Endodermal cell (in vitro differentiated cells): ENCODE results near the gene SUPT3H. TPM values are rescaled to one million over a fixed set of nuclear protein-coding genes. Genes with fewer than 3 reads are reported as not detected.

Source experiments
- DNase-seq: peaks from one replicate; pipeline ENCODE4 v3.0.0-alpha.2; 2017
- H3K27ac ChIP-seq: 2 replicates; pipeline ENCODE4 v1.5.1; 2013; ENCODE audit warnings: mild to moderate bottlenecking, low read depth, low read length, moderate library complexity
- H3K27me3 ChIP-seq: 2 replicates; pipeline ENCODE4 v1.6.1; 2013; ENCODE audit warnings: mild to moderate bottlenecking, low read length, moderate library complexity; ENCODE audit not compliant: insufficient read depth, control insufficient read depth, poor library complexity, severe bottlenecking
- H3K36me3 ChIP-seq: 2 replicates; pipeline ENCODE4 v1.7.0; 2013; ENCODE audit warnings: mild to moderate bottlenecking, low read length, moderate library complexity; ENCODE audit not compliant: control insufficient read depth, insufficient read depth
- H3K4me1 ChIP-seq: one replicate; pipeline ENCODE4 v1.7.0; 2013; ENCODE audit warnings: low read length; ENCODE audit not compliant: control insufficient read depth, insufficient read depth
- H3K4me3 ChIP-seq: 2 replicates; pipeline ENCODE4 v1.5.1; 2013; ENCODE audit warnings: mild to moderate bottlenecking, low read length, moderate library complexity
- H3K9ac ChIP-seq: 2 replicates; pipeline ENCODE4 v1.6.1; 2013; ENCODE audit warnings: mild to moderate bottlenecking, low read length, moderate library complexity; ENCODE audit not compliant: poor library complexity, severe bottlenecking; ENCODE audit errors: extremely low read depth
- H3K9me3 ChIP-seq: 2 replicates; pipeline ENCODE4 v1.6.1; 2013; ENCODE audit warnings: mild to moderate bottlenecking, low read length, moderate library complexity; ENCODE audit not compliant: control insufficient read depth
- H3K27ac Mint-ChIP-seq: 2 replicates; pipeline ENCODE4 v1.8.0; 2020; ENCODE audit warnings: mixed read lengths
- H3K27me3 Mint-ChIP-seq: 2 replicates; pipeline ENCODE4 v1.8.0; 2021; ENCODE audit warnings: mild to moderate bottlenecking, mixed read lengths; ENCODE audit not compliant: insufficient read depth
- H3K36me3 Mint-ChIP-seq: 2 replicates; pipeline ENCODE4 v1.8.0; 2020; ENCODE audit warnings: low read depth, mixed read lengths
- H3K4me1 Mint-ChIP-seq: 2 replicates; pipeline ENCODE4 v1.8.0; 2020; ENCODE audit warnings: mixed read lengths
- H3K4me3 Mint-ChIP-seq: 2 replicates; pipeline ENCODE4 v1.8.0; 2020; ENCODE audit warnings: mild to moderate bottlenecking, moderate library complexity, mixed read lengths
- H3K9me3 Mint-ChIP-seq: 2 replicates; pipeline ENCODE4 v1.8.0; 2020; ENCODE audit warnings: mild to moderate bottlenecking, mixed read lengths
- CTCF ChIP-seq: fragments of 200-600 bp; sonication (generic); conservative IDR thresholded peaks from 2 replicates; pipeline ENCODE4 v1.5.0; 2021; ENCODE audit warnings: antibody characterized with exemption, mild to moderate bottlenecking
- WGBS, 2 experiments: methylation state at CpG; one replicate each; pipeline versions ENCODE4 v1.1.5 to v1.1.7; 2013; ENCODE audit warnings: missing lambda C conversion rate in 2 of 2, mixed read lengths in 1 of 2; ENCODE audit not compliant: insufficient coverage in 1 of 2, insufficient read length in 1 of 2; 5-methylcytosine and 5-hydroxymethylcytosine counted together
- total RNA-seq, 2 donors: library from RNA; stranded (reverse); fragmentation: NEBNext Ultra II Directional in 1 of 2; extraction: Animal tissue kit (Norgen Biotek cat#: 25700) in 1 of 2; gene quantifications; 2 replicates in 1 of 2; 3 replicates in 1 of 2; pipeline ENCODE4 v1.2.1, GENCODE V29; 2021

SUPT3H gene
- total RNA-seq, 2 donors from 2014 or later: 32.4 to 34.7 TPM

GRCh38 chr6:45174045-45174444 lies 203.7 kb downstream of the SUPT3H start:
- H3K4me1 Mint-ChIP-seq: peaks cover 27% of the 10 kb centered on the region
- H3K27ac ChIP-seq: no peak overlapping the region
- H3K36me3 Mint-ChIP-seq: peaks cover 7% of the 10 kb centered on the region
- H3K27me3 ChIP-seq: no peaks in the 10 kb centered on the region
- peaks cover 23% of the 10 kb centered on the region for H3K9me3 Mint-ChIP-seq
- H3K9ac ChIP-seq: no peak overlapping the region
- H3K27ac Mint-ChIP-seq: no peak overlapping the region
- H3K9me3 ChIP-seq: no peaks in the 10 kb centered on the region
- no peak overlapping the region for H3K4me3 ChIP-seq
- H3K27me3 Mint-ChIP-seq: no peaks in the 10 kb centered on the region
- 92 to 96% methylated on average over 2 to 3 of the region's 3 CpGs for WGBS, 2 experiments
- H3K36me3 ChIP-seq: no peaks in the 10 kb centered on the region
- peaks cover 11% of the 10 kb centered on the region for H3K4me1 ChIP-seq
- H3K4me3 Mint-ChIP-seq: no peak overlapping the region
- TF ChIP-seq CTCF: no peak
- DNase-seq: no peak

GRCh38 chr6:45171380-45171779 lies 206.4 kb downstream of the SUPT3H start:
- WGBS, 2 experiments: 80 to 83% methylated on average over 1 of the region's 1 CpG
- no peaks in the 10 kb centered on the region for H3K27me3 ChIP-seq
- no peak overlapping the region for H3K4me3 Mint-ChIP-seq

GRCh38 chr6:45170309-45170708 lies 207.4 kb downstream of the SUPT3H start:
- H3K27ac ChIP-seq: no peak overlapping the region
- H3K4me1 ChIP-seq: peaks cover 11% of the 10 kb centered on the region
- H3K9ac ChIP-seq: no peak overlapping the region
- no peak overlapping the region for H3K4me3 ChIP-seq
- no peak for DNase-seq
- H3K36me3 ChIP-seq: no peaks in the 10 kb centered on the region
- H3K27ac Mint-ChIP-seq: peak overlapping the region; percentile 69
- no peaks in the 10 kb centered on the region for H3K27me3 ChIP-seq
- no peak overlapping the region for H3K4me3 Mint-ChIP-seq
- no peak for TF ChIP-seq CTCF
- WGBS, 2 experiments: 92% methylated on average over 2 of the region's 2 CpGs; no CpG with 5 or more reads in 1 of the 2 experiments
- peaks cover 13% of the 10 kb centered on the region for H3K9me3 Mint-ChIP-seq
- no peaks in the 10 kb centered on the region for H3K9me3 ChIP-seq
- H3K36me3 Mint-ChIP-seq: peaks cover 6% of the 10 kb centered on the region
- no peaks in the 10 kb centered on the region for H3K27me3 Mint-ChIP-seq
- peaks cover 35% of the 10 kb centered on the region for H3K4me1 Mint-ChIP-seq

More at GRCh38 chr6:45171380-45171779, 206.4 kb downstream of the SUPT3H start:
- Histone ChIP-seq H3K27ac (no peak overlapping the region), H3K36me3 (no peaks in the 10 kb centered on the region), H3K4me1 (peaks cover 11% of the 10 kb centered on the region), H3K4me3 (no peak overlapping the region), H3K9ac (no peak overlapping the region), H3K9me3 (no peaks in the 10 kb centered on the region)
- DNase-seq: no peak
- H3K27me3 Mint-ChIP-seq: no peaks in the 10 kb centered on the region
- H3K27ac Mint-ChIP-seq: no peak overlapping the region
- H3K4me1 Mint-ChIP-seq: peaks cover 35% of the 10 kb centered on the region
- H3K9me3 Mint-ChIP-seq: peaks cover 10% of the 10 kb centered on the region
- TF ChIP-seq CTCF: no peak
- peaks cover 7% of the 10 kb centered on the region for H3K36me3 Mint-ChIP-seq
